BE2C (cell line): ENCODE results near the gene PFDN4.

Experiments used
- DNase-seq: peaks from one replicate; pipeline ENCODE4 v3.0.0-alpha.2; 2020
- H3K27me3 ChIP-seq: fragments of 250-450 bp; sonication (Bioruptor Pico); 2 replicates; pipeline ENCODE4 v1.5.1; 2020; ENCODE audit warnings: mild to moderate bottlenecking
- H3K36me3 ChIP-seq: fragments of 250-450 bp; sonication (Bioruptor Pico); 2 replicates; pipeline ENCODE4 v1.5.1; 2020; ENCODE audit warnings: mild to moderate bottlenecking
- H3K4me1 ChIP-seq: fragments of 250-450 bp; sonication (Bioruptor Pico); 2 replicates; pipeline ENCODE4 v1.5.1; 2020
- H3K4me3 ChIP-seq: 2 replicates; pipeline ENCODE4 v1.5.1; 2011; ENCODE audit warnings: low read depth, low read length
- H3K9me3 ChIP-seq: fragments of 250-450 bp; sonication (Bioruptor Pico); 2 replicates; pipeline ENCODE4 v1.5.1; 2020
- TF ChIP-seq, protein P1 (sequence below): IDR thresholded peaks from 2 replicates; pipeline ENCODE4 v1.5.1; 2012; ENCODE audit warnings: mild to moderate bottlenecking, low read depth, low read length

PFDN4 gene

DNA sequence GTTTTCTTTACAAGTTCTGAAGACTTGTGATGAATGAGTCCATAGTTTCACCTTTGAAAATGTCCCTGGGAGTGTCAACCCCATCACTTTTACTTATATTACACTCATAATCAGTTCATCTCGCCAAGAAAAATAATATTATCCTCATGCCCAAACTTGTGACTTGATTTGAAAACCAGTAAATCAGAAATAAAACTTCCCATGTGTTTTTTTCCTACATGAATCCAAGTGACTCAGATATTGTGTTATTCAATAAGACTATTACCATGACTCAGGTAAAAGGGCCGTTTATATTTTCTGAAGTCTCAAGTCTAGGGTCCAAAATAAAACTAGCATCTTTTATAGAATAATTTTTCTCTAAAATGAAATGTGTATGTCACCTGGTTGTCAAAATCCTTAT is 18.3 kb upstream of the PFDN4 start:
- no peaks in the 10 kb centered on the region for H3K9me3 ChIP-seq
- H3K36me3 ChIP-seq: no peaks in the 10 kb centered on the region
- no peak overlapping the region for H3K4me3 ChIP-seq
- no peak for DNase-seq
- peaks cover 10% of the 10 kb centered on the region for H3K27me3 ChIP-seq
- H3K4me1 ChIP-seq: no peaks in the 10 kb centered on the region
- TF ChIP-seq, protein P1, sequence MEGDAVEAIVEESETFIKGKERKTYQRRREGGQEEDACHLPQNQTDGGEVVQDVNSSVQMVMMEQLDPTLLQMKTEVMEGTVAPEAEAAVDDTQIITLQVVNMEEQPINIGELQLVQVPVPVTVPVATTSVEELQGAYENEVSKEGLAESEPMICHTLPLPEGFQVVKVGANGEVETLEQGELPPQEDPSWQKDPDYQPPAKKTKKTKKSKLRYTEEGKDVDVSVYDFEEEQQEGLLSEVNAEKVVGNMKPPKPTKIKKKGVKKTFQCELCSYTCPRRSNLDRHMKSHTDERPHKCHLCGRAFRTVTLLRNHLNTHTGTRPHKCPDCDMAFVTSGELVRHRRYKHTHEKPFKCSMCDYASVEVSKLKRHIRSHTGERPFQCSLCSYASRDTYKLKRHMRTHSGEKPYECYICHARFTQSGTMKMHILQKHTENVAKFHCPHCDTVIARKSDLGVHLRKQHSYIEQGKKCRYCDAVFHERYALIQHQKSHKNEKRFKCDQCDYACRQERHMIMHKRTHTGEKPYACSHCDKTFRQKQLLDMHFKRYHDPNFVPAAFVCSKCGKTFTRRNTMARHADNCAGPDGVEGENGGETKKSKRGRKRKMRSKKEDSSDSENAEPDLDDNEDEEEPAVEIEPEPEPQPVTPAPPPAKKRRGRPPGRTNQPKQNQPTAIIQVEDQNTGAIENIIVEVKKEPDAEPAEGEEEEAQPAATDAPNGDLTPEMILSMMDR: no peak

DNA sequence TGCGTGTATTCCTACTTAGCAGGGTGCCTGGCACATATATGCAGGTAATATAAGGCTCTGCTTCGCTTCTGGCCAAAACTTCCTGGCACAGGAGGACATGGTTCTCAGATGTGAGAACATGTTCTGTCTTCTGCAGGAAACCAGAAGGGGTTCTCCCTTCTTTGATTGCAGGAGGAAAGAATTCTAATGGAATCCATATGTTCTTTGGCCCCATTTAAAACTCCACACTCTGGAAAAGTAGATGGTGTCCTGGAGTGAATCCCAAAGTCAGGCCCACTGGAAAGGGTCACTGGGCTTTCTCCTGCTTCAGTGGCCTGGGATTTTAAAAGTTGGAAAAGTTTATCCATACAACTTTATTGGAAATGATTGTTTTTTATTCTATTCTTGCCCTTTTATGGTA is 17.7 kb upstream of the PFDN4 start:
- Histone ChIP-seq H3K4me3 (no peak overlapping the region), H3K9me3 (no peaks in the 10 kb centered on the region), H3K4me1 (no peaks in the 10 kb centered on the region), H3K27me3 (peaks cover 4% of the 10 kb centered on the region), H3K36me3 (no peaks in the 10 kb centered on the region)
- DNase-seq: no peak
- TF ChIP-seq, protein P1: no peak

GRCh38 chr20:54193817-54194216 is 14.1 kb upstream of the PFDN4 start:
- no peak for DNase-seq
- no peaks in the 10 kb centered on the region for H3K36me3 ChIP-seq
- no peaks in the 10 kb centered on the region; the same call in none of the 2 replicates for H3K27me3 ChIP-seq
- no peak overlapping the region for H3K4me3 ChIP-seq
- peaks cover 10% of the 10 kb centered on the region for H3K4me1 ChIP-seq
- no peaks in the 10 kb centered on the region for H3K9me3 ChIP-seq
- TF ChIP-seq, protein P1: no peak

DNA sequence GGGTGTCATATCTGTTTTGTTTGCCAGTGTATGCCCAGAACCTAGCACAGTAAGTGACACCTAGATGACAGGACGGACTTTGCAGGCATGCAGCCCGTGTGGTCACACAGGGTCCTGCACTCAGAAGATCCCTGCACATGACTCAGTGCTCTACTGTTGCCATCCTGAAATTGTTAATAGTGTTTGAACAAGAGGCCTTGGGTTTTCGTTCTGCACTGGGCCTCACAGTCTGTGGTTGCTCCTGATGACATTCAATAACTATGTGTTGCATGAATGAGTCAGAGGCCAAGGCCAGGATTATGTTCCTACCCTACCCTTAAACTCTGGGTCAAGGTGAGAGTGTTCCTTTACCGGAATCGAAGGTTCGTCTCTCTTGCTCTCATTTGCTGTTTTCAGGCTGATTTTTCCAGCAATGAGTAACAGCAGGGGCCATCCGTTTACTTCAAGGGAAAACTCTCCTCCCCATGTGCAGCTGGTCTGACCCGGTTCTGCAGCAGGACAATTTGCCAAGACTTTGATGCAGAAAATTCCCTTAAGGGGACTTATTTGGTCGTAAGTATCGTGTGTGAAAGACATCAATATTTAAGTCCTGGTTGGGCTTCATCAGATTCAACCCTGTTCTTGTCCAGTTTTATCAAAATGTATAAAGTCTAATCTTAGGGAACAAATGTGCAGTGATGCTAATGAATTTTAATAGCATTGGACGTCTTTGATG is 13.0 kb upstream of the PFDN4 start:
- H3K4me1 ChIP-seq: peaks cover 10% of the 10 kb centered on the region
- TF ChIP-seq, protein P1: peak; percentile 27; the same call in 1 of the 2 replicates

DNA sequence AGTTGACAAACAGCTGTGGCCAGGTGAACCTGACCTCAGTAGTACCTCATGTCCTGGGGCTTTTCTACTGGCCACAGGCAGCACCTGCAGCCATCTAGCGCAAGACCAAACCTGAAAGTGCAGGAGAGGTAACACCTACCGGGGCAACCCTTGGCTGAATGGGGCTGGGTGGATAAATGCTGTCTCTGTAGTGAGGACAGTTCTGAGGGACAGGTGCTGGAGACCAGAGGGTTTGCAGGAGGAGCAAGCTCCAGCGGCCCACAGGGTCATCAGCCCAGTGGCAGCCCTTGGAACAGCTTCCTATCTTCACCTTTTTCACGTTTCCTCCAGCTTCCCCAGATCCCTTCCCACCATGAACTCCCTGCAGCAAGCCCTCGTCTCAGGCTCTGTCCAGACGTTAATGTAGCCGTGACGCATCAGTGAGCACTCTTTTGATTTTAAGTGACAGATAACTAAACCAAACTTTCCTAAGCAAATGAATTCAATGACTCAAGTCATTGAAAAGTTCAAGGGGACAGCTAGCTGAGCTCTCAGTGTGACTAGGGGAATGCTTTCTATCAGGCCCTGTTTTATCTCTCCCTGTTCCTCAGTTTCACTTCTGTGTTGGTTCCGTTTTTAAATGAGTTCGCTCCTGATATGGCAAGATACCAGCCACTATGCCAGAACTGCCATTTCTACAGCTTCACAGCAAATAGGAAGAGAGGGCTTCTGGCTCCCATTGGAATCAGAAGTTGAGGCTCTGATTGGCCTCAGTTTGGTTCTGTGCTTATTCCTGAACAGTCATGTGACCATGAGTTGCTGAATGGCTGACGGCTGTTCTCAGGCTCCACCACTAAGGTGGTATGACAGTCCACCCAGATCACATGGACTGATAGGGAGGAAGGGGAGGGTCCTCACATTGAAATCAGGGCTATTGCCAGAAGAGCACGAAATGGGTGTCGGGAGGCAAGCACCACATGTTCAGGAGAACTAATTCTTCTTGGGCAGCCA is 12.1 kb upstream of the PFDN4 start:
- Histone ChIP-seq H3K36me3 (no peaks in the 10 kb centered on the region), H3K9me3 (no peaks in the 10 kb centered on the region), H3K27me3 (no peaks in the 10 kb centered on the region; the same call in none of the 2 replicates), H3K4me3 (peak overlapping the region; percentile 4), H3K4me1 (peaks cover 10% of the 10 kb centered on the region)
- TF ChIP-seq, protein P1: no peak
- no peak for DNase-seq

More for the DNA sequence above, 13.0 kb upstream of the PFDN4 start:
- Histone ChIP-seq H3K27me3 (no peaks in the 10 kb centered on the region; the same call in none of the 2 replicates), H3K36me3 (no peaks in the 10 kb centered on the region), H3K9me3 (no peaks in the 10 kb centered on the region), H3K4me3 (no peak overlapping the region)
- no peak for DNase-seq
